ENCODE results near the gene LUZP2.

- TF ChIP-seq EZH2 (IDR thresholded peaks at IDR 0.05; ENCODE audit: borderline replicate concordance, insufficient read depth, low read depth, low read length, poor library complexity, severe bottlenecking) = no peak
- TF ChIP-seq, protein P1, sequence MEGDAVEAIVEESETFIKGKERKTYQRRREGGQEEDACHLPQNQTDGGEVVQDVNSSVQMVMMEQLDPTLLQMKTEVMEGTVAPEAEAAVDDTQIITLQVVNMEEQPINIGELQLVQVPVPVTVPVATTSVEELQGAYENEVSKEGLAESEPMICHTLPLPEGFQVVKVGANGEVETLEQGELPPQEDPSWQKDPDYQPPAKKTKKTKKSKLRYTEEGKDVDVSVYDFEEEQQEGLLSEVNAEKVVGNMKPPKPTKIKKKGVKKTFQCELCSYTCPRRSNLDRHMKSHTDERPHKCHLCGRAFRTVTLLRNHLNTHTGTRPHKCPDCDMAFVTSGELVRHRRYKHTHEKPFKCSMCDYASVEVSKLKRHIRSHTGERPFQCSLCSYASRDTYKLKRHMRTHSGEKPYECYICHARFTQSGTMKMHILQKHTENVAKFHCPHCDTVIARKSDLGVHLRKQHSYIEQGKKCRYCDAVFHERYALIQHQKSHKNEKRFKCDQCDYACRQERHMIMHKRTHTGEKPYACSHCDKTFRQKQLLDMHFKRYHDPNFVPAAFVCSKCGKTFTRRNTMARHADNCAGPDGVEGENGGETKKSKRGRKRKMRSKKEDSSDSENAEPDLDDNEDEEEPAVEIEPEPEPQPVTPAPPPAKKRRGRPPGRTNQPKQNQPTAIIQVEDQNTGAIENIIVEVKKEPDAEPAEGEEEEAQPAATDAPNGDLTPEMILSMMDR (IDR thresholded peaks at IDR 0.05) = no peak
Observed at GRCh38 chr11:24773322-24773721, 276.5 kb downstream of the LUZP2 start.
